Spleen (tissue), 7 donors: ENCODE data around the gene TRPT1.

Experiments used
- CTCF ChIP-seq, 11 experiments: fragments of 200-600 bp in 7 of 11; fragments of 450-650 bp in 4 of 11; sonication (generic) in 4 of 11; IDR thresholded peaks in 8 of 11; conservative IDR thresholded peaks in 3 of 11; 1 replicate in 7 of 11; 2 replicates in 4 of 11; pipeline versions ENCODE4 v1.4.0 to v1.8.0; 2016 to 2021; ENCODE audit warnings: antibody characterized with exemption in 11 of 11, inconsistent platforms in 4 of 11, mild to moderate bottlenecking in 1 of 11
- POLR2A ChIP-seq, 3 donors: fragments of 450-650 bp; IDR thresholded peaks; one replicate each; pipeline ENCODE4 v1.5.1; 2017; ENCODE audit warnings: antibody characterized with exemption in 3 of 3, mild to moderate bottlenecking in 1 of 3
- POLR2AphosphoS5 ChIP-seq, 3 donors: sonication (generic); formaldehyde crosslinking; IDR thresholded peaks; one replicate each; pipeline ENCODE4 v1.5.1; 2017; ENCODE audit warnings: antibody characterized with exemption in 3 of 3
- donor health status: DM: no; HTN: no; CAD: no; lungs with moderate emphysema.
- donor health status: DM: no; HTN: no; CAD: no.
- donor health status: DM: no; HTN: no; CAD: no.

GRCh38 chr11:64201543-64201942 lies 24.4 kb downstream of the TRPT1 start:
- no peak for TF ChIP-seq CTCF (IDR thresholded peaks at IDR 0.05 in 8 of 11, conservative IDR thresholded peaks at IDR 0.05 in 3 of 11)
- TF ChIP-seq POLR2A (IDR thresholded peaks at IDR 0.05): no peak
- no peak for TF ChIP-seq POLR2AphosphoS5 (IDR thresholded peaks at IDR 0.05)
